GM12801 (cell line): Measurements from ENCODE around the gene ALAS1.

Experiments
- TF ChIP-seq, protein P1 (sequence below): IDR thresholded peaks from one replicate; pipeline ENCODE4 v1.5.1; 2011; ENCODE audit warnings: control low read depth; ENCODE audit not compliant: insufficient read length; ENCODE audit errors: extremely low read depth

The ALAS1 gene

DNA sequence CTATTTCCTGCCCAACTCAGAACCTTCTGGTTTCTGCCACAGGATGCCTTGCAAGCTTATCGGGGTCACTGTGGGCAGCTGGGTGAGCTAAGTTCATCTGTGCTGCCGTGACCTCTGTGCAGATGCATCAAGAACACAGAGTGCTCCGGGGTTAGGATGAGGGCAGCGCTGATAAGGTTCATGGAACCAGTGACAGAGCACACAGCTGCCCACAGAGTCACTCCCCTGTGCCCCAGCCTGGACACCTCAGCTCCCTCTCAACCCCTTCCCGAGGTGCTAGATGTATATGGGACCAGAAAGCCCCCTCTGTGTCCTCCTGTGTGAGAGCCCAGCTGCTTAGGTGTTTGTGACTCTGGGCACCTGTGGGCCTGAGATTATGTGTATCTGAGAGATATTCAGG, 15.8 kb upstream of the ALAS1 start:
- TF ChIP-seq, protein P1, sequence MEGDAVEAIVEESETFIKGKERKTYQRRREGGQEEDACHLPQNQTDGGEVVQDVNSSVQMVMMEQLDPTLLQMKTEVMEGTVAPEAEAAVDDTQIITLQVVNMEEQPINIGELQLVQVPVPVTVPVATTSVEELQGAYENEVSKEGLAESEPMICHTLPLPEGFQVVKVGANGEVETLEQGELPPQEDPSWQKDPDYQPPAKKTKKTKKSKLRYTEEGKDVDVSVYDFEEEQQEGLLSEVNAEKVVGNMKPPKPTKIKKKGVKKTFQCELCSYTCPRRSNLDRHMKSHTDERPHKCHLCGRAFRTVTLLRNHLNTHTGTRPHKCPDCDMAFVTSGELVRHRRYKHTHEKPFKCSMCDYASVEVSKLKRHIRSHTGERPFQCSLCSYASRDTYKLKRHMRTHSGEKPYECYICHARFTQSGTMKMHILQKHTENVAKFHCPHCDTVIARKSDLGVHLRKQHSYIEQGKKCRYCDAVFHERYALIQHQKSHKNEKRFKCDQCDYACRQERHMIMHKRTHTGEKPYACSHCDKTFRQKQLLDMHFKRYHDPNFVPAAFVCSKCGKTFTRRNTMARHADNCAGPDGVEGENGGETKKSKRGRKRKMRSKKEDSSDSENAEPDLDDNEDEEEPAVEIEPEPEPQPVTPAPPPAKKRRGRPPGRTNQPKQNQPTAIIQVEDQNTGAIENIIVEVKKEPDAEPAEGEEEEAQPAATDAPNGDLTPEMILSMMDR: no peak

GRCh38 chr3:52182691-52183090, 15.3 kb upstream of the ALAS1 start:
- TF ChIP-seq, protein P1: no peak

DNA sequence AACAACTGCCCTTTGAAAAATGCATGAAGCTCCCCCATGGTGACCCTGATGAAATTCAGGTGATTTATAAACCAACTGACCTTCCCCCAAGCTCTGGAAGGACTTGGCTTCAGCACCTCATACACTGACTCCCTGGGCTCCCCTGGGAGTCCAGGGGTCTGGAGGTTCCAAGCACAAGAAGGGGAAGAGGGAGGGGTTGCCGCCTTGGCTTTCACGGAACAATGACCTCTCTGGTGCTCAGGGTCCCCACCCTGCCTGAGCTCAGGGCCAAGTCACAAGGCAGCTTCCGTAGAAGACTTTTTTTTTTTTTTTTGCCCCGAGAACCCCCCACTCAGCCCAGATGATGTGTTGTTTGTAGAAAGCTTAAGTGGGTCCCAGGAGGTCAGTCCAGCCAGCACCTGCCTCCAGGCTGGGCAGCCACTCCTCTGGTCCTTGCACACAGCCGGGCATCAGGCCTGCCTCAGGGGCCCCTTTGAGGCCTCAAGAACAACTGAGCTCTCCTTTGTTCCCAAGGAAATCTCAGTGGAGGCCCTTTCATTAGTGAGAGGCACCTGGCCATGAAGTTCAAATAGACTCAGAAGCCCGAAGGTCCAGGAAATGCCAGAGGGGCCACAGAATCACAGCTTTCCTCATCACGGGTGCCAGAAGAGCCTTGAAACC, 14.0 kb upstream of the ALAS1 start:
- TF ChIP-seq, protein P1: no peak

DNA sequence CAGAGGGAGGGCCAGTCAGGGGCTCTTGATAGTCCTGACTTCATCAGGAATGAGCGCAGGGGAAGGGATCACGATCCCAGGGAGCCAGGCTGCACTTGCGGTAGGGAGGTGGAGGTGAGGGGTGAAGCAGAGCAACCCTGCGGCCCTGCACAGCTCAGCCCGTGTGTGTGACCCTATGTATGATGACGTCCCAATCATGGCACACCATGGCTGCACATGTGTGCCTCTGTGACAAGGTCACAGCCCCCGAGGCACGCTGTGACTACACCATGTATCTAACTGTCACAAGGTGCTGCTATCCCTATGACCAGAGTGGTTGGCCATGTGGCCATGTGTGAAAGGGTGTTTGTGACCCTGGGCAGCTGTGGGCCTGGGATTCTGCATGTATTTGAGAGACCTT, 13.3 kb upstream of the ALAS1 start:
- TF ChIP-seq, protein P1: no peak

GRCh38 chr3:52185311-52185710, 12.6 kb upstream of the ALAS1 start:
- TF ChIP-seq, protein P1: no peak

DNA sequence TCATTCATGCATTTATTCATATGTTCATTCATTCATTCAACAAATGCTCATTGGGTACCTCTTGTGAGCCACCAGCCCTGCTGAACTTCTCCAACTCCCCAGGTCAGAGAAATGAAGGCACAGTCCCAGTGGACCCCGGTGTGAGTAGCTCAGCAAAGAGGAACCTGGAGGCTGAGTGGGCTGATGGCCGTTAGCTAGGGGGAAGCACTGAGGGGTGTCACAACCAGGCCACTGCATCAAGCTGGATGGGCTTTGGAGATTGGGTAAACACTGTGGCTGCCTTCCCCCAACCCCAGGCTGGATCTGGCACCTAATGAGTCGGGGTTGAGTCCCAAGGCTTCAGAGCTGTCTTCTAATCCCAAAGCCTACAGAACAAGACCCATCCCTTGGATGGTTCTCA, 12.1 kb upstream of the ALAS1 start:
- TF ChIP-seq, protein P1: no peak

GRCh38 chr3:52186729-52187128, 11.2 kb upstream of the ALAS1 start:
- TF ChIP-seq, protein P1: no peak
